GM19238 (cell line): ENCODE measurements around the gene PTK7.

Experiments used
- DNase-seq: peaks from one replicate; pipeline ENCODE4 v3.0.0; 2011; ENCODE audit warnings: low spot score; ENCODE audit not compliant: insufficient read length

PTK7 gene

DNA sequence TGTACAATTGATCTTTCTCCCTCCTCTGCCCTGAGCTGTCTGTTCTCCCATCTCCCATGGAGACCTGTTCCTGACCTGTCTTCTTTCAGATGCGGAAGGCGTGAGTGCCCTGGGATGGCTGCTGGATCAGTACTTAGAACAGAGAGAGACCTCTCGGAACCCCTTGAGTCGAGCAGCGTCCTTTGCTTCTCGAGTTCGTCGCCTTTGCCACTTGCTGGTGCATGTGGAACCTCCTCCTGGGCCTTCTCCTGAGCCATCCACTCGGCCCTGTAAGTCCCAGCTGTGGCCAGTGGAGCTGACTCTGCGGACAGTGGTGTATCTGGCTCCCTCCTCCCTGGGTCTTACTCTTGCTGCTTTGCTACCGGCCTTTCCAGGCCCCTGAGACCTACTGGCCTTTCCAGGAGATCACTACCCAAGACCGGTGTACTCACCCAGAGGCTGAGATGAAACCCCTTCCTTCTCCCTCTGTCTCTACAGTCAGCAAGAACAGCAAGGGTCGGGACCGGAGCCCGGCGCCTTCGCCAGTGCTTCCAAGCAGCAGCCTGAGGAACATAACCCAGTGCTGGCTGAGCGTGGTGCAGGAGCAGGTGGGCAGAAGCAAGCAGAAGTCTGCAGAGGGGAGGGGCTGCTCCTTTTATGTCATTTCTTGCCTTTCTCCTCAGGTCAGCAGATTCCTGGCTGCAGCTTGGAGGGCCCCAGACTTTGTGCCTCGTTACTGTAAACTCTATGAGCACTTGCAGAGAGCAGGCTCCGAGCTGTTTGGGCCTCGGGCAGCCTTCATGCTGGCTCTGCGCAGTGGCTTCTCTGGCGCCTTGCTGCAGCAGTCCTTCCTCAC lies 128.4 kb downstream of the PTK7 start:
- DNase-seq = no peak

DNA sequence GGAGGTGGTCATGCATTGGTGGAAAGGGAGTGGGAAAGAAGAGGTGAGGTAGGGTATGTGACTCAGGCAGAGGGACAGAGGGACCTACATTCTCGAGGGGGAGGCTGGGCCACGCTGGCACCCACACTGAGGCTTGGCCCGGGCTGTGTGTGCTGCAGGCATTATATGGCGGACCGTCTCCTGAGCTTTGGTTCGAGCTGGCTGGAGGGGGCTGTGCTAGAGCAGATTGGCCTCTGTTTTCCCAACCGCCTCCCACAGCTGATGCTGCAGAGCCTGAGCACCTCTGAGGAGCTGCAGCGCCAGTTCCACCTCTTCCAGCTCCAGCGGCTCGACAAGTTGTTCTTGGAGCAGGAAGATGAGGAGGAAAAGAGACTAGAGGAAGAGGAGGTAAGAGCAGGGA lies 129.7 kb downstream of the PTK7 start:
- DNase-seq = no peak

DNA sequence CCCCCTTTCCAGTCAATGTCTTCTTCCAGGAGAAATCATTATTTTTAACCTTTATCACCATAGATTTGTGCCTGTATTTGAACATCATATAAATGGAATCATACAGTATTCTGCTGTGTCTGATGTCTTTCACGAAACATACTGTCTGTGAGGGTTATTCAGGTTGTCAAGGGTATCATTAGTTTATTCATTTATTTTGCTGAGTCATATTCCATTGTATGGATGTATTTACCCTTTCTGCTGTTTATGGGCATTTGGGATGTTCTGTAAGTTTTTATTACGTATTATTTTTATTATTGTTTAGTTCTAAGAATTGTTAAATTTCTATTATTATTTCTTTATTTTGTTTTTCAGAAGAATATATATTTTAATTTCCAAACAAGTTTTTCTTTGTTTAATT lies 131.2 kb downstream of the PTK7 start:
- DNase-seq = no peak
